Epithelial cell of esophagus (primary cell): Measurements from ENCODE around the gene DTNA.
A peak's percentile ranks its signal among the peaks of the same experiment; 100 is the strongest.

Source experiments
- DNase-seq: peaks from one replicate; pipeline ENCODE4 v3.0.0; 2010; ENCODE audit warnings: low read depth
- H3K4me3 ChIP-seq: 2 replicates; pipeline ENCODE4 v1.5.1; 2011; ENCODE audit warnings: mild to moderate bottlenecking, low read length, control low read depth
- TF ChIP-seq, protein P1 (sequence below): IDR thresholded peaks from 2 replicates; pipeline ENCODE4 v1.5.1; 2011; ENCODE audit warnings: low read depth, mild to moderate bottlenecking, low read length, control low read depth, inconsistent platforms; ENCODE audit not compliant: insufficient read depth; ENCODE audit errors: missing control alignments

Gene DTNA

DNA sequence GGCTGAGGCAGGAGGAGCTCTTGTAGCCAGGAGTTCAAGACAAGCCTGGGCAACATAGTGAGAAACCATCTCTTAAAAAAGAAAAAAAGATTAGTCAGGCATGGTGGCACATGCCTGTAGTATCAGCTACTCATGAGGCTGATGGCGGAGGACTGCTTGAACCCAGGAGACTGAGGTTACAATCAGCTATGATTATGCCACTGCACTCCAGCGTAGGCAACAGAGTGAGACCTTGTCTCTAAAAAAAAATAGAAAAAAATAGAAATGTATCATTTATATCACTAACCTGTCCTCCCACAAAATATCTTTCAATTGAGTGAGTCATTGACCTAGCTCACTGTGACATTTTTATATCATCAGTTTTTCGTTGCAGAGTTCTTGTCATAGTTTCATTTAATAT, 152.5 kb downstream of the DTNA start:
- H3K4me3 ChIP-seq: no peak overlapping the region
- TF ChIP-seq, protein P1, sequence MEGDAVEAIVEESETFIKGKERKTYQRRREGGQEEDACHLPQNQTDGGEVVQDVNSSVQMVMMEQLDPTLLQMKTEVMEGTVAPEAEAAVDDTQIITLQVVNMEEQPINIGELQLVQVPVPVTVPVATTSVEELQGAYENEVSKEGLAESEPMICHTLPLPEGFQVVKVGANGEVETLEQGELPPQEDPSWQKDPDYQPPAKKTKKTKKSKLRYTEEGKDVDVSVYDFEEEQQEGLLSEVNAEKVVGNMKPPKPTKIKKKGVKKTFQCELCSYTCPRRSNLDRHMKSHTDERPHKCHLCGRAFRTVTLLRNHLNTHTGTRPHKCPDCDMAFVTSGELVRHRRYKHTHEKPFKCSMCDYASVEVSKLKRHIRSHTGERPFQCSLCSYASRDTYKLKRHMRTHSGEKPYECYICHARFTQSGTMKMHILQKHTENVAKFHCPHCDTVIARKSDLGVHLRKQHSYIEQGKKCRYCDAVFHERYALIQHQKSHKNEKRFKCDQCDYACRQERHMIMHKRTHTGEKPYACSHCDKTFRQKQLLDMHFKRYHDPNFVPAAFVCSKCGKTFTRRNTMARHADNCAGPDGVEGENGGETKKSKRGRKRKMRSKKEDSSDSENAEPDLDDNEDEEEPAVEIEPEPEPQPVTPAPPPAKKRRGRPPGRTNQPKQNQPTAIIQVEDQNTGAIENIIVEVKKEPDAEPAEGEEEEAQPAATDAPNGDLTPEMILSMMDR: no peak
- no peak for DNase-seq

DNA sequence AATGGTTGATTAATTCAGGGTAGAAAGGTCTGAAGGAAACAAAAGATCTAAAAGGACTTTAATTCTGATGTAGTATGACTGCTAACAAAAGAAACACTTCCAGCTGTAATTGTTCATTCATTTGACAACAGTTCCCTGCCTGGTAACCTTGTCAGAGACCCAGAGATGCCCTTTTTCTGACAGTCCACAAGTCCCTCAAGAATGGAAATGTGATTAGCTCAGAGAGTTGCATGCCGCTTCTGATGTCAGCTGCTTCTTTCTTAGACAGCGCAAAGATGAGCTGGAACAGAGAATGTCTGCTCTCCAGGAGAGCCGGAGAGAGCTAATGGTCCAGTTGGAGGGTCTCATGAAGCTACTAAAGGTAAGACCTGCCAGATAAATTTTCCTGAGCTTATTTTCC, 153.6 kb downstream of the DTNA start:
- no peak overlapping the region for H3K4me3 ChIP-seq
- TF ChIP-seq, protein P1: no peak
- DNase-seq: no peak

DNA sequence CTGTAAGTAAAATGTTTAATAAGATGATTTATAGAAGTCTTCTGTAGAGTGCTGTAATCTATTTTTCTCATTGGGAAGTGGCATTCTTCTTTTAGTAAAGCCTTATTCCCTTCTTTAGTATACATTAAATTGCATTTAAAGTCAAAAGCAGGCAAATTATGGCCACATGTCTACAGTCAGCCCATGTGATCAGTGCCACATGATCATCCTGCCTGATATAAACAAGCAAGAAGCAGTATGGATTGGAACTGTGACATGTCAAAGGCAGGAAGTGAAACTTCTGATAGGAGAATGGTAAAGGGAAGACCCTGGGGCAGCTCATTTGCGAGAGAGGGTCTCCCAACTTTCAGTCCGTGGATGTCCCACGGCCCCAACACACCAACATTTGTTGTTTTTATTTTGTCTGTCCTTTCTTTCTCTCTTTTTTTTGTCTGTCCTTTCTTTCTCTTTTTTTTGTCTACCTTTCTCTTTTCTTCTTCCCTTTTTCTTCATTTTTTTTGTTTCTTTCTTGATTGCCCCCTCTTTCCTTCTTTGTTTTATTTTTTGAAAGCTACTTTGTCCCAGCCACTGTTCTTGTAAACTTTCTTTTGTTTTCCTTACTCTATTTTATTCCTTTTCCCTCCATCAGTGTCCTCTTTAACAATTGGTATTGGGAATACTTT, 154.9 kb downstream of the DTNA start:
- TF ChIP-seq, protein P1: no peak
- DNase-seq: no peak

DNA sequence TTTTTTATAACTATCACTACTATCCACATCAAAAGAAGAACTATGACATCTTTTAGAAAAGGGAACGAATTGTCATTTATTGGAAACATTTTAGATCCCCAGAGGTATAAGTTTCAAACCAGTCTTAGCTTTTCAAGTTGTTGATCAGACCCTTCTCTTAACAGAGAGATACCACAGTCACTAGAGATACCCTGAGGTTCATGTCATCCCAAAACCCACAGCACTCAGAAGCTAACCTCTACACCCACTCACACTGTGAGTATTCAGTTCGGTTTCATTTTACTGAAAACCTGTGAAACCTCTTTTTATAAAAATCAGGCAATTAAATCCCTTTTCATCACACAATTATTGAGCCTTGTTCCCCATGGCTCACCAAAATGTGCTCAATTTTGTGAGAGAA, 156.2 kb downstream of the DTNA start:
- no peak overlapping the region for H3K4me3 ChIP-seq
- TF ChIP-seq, protein P1: no peak
- DNase-seq: no peak

More for the DNA sequence above, 154.9 kb downstream of the DTNA start:
- H3K4me3 ChIP-seq: no peak overlapping the region

DNA sequence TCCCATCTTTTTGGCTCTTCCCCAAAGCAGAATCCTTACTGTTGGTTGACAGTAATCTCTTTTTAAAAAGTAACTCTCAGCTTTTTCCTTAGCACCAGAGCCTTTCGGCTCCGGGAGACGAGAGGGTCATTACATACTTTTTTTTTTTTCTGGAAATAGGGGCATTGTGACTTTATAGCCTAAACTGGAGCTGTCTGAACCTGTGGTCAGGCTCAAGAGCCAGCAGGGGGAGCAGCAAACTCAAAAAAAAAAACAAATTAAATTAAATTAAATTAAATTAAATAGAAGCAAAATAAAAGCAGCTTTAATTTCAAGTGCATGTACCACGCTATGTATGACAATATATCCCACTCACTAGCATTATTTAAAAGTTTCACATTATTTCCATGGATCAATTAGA, 156.6 kb downstream of the DTNA start:
- no peak for DNase-seq
- TF ChIP-seq, protein P1: peak; percentile 67

DNA sequence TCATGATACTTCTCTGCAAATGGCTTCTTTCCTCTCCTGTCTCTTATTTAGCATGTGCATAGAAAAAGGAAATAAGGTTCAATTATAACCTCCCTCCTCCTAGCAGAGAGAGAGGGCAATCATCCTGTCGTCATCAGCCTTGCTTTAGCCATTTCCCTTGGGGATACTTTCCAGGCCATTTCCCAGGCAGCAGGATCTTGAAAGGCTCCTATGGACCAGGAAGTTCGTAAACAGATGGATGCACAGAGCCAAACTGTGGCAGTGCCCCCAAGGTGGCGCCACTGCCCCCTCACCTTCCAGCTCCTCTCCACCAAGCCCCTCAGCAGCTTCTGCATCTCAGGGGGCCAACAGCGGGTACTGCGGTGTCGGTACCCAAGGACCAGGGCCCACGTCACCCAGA, 157.4 kb downstream of the DTNA start:
- no peak for DNase-seq
- no peak overlapping the region for H3K4me3 ChIP-seq
- TF ChIP-seq, protein P1: no peak

More for the DNA sequence above, 156.6 kb downstream of the DTNA start:
- H3K4me3 ChIP-seq: no peak overlapping the region

DNA sequence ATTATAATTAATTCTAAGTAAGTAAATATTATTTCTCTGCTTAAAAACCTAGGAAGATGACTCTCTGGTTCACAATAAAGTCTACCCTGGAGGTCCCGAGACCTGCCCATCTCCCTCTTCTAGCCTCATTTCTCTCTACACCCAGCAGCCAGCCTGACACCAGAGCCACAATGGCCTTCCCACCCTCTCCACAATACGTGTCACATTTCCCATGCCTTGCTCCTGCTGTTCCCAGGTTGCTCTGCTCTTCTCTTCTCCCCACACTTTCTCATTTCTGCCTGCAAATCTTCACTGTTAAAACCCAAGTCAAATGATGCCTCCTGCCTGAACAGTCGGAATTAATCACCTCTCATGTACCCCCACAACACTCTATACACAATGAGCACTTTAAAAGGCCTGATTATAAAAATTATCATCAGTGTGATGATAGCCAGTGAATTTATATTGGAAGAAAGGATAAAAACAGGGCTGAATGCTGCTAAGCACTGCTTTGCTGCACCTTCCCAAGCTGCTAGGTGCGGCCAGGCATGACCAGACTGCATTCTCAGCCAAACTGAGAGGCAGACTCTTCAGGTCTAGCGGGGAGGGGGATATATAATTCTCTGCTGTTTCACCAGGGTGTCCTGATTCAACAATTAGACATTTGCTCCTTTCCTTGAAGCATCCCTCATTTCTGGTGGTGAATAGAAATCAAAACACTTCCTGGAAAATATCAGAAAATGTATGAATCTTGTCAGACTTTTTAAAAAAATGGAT, 160.6 kb downstream of the DTNA start:
- no peak for DNase-seq
- H3K4me3 ChIP-seq: no peak overlapping the region
- TF ChIP-seq, protein P1: no peak
